Measurements from ENCODE around the gene PGPEP1.
A peak's percentile ranks its signal among the peaks of the same experiment; 100 is the strongest.
"Not testable (repeated sequence)": the region's sequence is repeated elsewhere in the genome, so short reads cannot be mapped to it uniquely, and the experiment has no call there.

PGPEP1 gene

GRCh38 chr19:18396471-18397241 lies 56.3 kb downstream of the PGPEP1 start:
- no peak for DNase-seq

GRCh38 chr19:18397242-18398202 lies 57.1 kb downstream of the PGPEP1 start, which contains the start of gene LRRC25:
Gene LRRC25, minus strand, starts transcription at chr19:18397622. Its CDS starts 659 bp downstream, at chr19:18396963.
- DNase-seq: no peak

GRCh38 chr19:18399008-18399407 lies 58.6 kb downstream of the PGPEP1 start:
- DNase-seq: no peak

- no peak for DNase-seq
Observed at GRCh38 chr19:18401580-18402112, 61.2 kb downstream of the PGPEP1 start.

- not testable (repeated sequence) for DNase-seq
Observed at GRCh38 chr19:18402455-18403248, 62.3 kb downstream of the PGPEP1 start.

GRCh38 chr19:18405754-18406153 lies 65.4 kb downstream of the PGPEP1 start:
- not testable (repeated sequence) for DNase-seq

- DNase-seq: no peak
Observed at GRCh38 chr19:18406749-18407148, 66.4 kb downstream of the PGPEP1 start.

GRCh38 chr19:18408053-18408476 lies 67.7 kb downstream of the PGPEP1 start:
- no peak for DNase-seq

GRCh38 chr19:18412610-18413239 lies 72.3 kb downstream of the PGPEP1 start:
- DNase-seq: no peak

GRCh38 chr19:18414504-18415177 lies 74.2 kb downstream of the PGPEP1 start:
- no peak for DNase-seq

- DNase-seq: no peak
Observed at GRCh38 chr19:18415178-18415867, 74.9 kb downstream of the PGPEP1 start.

GRCh38 chr19:18416778-18417249 lies 76.4 kb downstream of the PGPEP1 start:
- peak; percentile 50 for DNase-seq

GRCh38 chr19:18417250-18418028 lies 77.0 kb downstream of the PGPEP1 start:
- no peak for DNase-seq

GRCh38 chr19:18418029-18418482 lies 77.7 kb downstream of the PGPEP1 start:
- no peak for DNase-seq

- no peak for DNase-seq
Observed at GRCh38 chr19:18418483-18419194, 78.2 kb downstream of the PGPEP1 start.

GRCh38 chr19:18419195-18419698 lies 78.8 kb downstream of the PGPEP1 start, which contains the start of gene SSBP4:
Gene SSBP4, plus strand, starts transcription at chr19:18419398. Its CDS starts 251 bp downstream, at chr19:18419649.
- peak; percentile 55 for DNase-seq

All from activated T-cell treated with anti-CD3 and anti-CD28 coated beads for 4 hours (primary cell).